Umbilical cord (tissue), 2 donors: Measurements from ENCODE around the gene PROS1. TPM values are rescaled to one million over a fixed set of nuclear protein-coding genes. Genes with fewer than 3 reads are reported as not detected.
"Not testable (repeated sequence)": the region's sequence is repeated elsewhere in the genome, so short reads cannot be mapped to it uniquely, and the experiment has no call there.

ENCODE experiments used
- DNase-seq: peaks from one replicate; pipeline ENCODE4 v3.0.0-alpha.2; 2015; ENCODE audit warnings: low spot score
- total RNA-seq: library from RNA; depleted of rRNA; stranded (reverse); fragments of >200 nt; gene quantifications from one replicate; pipeline ENCODE4 v1.2.3, GENCODE V29; 2014; ENCODE audit warnings: low replicate concordance; ENCODE audit not compliant: insufficient read depth

PROS1 gene
- total RNA-seq, 1 donor from 2014 or later = 32.5 TPM

DNA sequence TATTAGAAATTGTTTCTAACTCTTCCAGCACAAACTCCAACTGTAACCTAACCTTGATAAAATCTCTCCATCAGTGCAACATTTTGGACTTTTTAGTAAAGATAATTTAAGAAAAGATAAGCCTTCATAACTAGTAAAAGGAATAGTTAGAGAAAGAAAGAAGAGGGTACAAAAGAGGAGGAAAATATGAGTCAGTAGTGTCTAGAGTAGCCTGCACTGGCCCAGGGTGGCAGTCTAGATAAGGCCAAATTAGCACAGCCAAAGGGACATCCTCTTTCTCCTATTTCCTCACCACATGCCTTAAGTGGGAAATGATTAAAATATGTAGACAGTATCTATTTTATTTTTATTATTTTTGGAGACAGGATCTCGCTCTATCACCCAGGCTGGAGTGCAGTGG lies 3.7 kb downstream of the PROS1 start:
- no peak for DNase-seq

DNA sequence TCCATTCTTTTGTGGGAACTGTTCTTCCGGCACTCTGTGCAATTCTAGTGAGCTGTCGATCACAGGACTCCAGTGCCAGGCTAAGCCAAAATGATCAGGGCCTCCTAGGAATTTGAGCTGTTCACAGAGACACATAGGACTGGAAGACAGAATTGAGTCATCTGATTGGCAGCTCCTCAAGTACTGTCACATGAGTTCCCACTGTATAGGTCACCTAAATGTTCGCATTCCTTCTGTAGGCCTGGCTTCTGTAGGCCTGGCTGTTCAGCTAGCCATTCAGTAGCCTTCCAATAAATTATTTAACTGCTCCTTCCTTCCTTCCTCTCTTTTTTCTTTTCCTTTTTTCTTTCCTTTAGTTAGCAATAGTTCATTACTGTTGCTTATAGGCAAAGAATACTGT lies 4.3 kb downstream of the PROS1 start:
- DNase-seq = no peak

DNA sequence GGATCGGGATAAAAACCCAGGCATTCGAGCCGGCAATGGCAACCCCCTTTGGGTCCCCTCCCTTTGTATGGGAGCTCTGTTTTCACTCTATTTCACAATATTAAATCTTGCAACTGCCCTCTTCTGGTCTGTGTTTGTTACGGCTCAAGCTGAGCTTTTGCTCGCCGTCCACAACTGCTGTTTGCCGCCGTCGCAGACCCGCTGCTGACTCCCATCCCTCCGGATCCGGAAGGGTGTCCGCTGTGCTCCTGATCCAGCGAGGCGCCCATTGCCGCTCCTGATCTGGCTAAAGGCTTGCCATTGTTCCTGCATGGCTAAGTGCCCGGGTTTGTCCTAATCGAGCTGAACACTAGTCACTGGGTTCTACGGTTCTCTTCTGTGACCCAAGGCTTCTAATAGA lies 8.6 kb downstream of the PROS1 start:
- DNase-seq = not testable (repeated sequence)

DNA sequence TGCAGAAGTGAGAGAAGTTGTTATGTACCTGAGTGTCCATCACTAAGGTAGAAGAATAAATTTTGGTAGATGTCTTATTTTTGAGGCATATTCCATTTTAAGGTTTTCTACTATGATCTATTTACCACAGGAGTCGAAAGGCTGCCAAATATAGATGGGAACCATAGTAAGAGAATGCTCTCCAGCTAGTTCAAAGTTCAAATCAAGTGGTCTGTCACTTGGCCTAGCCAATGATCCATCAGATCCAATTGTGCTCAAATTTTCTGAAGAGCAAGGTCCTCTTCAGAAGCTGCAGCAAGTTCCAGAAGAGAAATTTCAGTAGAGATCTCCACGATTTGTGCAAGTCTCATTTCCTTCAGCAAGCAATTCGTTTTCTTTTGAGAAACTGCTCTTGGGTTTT lies 10.9 kb downstream of the PROS1 start:
- DNase-seq = no peak

DNA sequence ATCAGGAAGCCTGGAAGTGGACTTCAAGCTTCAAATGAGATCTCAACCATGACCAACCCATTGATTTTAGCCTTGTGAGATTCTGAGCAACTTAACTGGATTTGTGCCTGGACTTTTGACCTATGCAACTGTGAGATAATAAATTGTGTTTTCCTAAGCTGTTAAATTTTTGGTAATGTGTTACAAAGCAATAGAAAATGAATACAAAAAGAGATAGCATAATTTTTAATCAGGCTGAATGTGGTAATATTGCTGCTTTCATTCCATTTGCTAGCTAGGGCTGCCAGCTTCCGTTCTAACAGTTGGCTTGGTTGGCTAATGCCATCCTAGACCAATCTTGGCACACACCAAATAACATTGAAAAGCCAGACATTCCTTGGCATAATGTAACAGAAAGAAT lies 12.2 kb downstream of the PROS1 start:
- DNase-seq = no peak

DNA sequence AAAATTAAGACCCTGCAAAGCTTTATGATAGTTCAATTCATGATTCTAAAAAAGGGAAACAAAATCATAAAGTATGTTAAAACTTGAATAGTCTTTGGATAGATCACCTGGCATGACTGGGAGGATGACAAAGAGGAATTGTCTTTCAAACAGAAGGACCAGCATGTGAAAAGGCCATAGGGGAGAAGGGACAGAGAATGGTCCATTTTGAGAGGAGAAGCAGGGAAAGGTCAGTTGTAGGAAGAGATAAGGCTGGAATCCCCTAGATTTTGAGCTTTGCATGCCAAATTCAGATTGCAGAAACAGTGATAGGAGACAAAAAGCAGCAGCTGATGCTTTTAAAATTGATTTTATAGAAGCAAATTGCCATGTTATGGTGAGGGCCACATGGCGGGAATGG lies 12.7 kb downstream of the PROS1 start:
- no peak for DNase-seq

DNA sequence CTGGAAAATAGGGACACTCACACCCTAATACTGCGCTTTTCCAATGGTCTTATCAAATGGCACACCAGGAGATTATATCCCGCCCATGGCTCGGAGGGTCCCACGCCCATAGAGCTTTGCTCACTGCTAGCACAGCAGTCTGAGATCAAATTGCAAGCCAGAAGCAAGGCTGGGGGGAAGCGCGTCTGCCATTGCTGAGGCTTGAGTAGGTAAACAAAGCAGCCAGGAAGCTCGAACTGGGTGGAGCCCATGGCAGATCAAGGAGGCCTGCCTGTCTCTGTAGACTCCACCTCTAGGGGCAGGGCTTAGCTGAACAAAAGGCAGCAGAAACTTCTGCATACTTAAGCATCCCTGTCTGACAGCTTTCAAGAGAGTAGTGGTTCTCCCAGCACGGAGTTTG lies 23.7 kb downstream of the PROS1 start:
- not testable (repeated sequence) for DNase-seq

DNA sequence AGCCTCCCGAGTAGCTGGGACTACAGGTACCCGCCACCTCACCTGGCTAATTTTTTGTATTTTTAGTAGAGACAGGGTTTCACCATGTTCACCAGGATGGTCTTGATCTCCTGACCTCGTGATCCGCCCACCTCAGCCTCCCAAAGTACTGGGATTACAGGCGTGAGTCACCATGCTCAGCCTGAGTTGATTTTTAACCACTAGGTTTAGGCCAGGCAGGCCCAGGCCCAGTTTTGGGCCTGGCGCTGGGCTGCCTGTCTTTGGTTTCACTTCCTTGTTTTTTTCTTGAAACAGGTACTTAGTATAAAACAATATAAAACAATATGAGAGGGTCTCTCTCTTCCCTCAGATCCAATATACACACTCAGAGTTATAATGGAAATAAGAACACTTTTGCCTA lies 36.2 kb downstream of the PROS1 start:
- DNase-seq = not testable (repeated sequence)

DNA sequence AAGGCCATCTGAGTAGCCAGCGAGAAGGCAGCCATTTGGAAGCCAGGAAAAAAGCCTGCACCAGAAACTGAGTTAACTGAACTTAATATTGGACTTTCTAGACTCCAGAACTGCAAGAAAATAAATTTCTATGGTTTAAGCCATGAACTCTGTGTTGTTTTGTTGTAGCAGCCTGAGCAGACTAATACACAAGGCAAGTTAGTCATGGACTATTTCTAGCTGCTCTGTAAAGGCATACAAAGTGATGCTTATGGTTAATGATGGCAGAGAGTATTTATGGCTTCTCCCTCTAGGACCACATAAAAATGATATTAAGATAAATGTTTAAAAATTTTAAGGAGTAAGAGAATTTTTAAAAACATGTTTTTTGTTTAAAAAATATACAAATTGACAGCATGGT lies 37.1 kb downstream of the PROS1 start:
- no peak for DNase-seq

DNA sequence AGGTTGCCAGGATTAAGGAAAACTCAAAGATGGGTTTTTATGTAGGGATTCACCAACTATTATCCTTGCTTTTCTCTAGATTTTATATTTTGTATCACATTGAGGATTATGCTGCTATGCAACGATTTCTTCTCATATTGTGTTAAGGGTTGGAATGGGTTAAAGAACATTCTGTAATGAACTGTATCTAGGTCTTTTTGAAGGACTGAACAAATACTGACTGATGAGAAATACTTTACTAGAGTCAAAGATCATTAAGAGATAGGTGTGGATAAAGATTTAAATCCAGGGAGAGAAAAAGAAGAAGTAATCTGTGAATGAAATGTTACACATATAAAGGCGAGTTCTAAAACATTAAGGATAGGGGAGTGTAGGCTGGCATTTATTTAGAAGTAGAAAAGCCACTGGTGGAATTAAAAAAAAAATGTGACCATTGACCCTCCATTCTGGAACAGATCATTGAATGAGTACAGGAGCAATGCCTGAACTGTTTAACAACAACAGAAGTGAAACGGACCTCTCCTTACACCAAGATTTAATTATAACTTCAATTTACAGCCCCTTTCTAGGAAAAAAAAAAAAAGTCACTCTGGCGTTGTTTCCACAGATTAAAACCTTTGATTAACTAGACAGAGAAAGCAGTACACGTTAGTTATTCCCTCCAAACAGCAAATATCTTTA lies 39.2 kb downstream of the PROS1 start:
- no peak for DNase-seq

DNA sequence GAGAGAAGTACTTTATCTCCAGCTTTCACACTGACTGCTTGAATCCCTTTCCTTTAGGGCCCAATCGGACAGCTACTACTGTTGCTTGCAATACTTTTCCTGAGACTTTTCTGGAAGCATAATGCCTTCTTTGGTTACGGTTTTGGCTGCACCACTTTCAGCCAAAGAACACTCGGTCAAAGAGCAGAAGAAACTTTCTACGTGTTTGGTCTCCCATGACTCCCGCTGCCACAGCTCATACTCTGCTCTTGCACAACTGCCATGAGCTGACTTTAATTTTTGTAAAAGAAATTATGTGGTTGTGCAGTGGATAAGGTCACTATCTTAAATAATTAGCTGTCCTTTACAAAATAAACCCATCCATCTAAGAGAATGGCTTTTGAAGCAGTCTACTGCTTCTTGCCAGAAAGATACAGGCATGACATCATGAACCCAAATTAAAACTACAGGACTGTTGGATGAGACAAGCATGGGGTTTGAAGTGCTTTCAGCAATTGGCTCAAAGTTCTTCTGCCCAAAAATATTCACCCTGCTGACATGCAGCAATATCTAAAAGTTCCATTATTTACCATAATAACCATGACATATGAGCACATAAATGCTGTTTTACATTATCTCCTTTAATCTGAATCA lies 42.0 kb downstream of the PROS1 start:
- DNase-seq = no peak

DNA sequence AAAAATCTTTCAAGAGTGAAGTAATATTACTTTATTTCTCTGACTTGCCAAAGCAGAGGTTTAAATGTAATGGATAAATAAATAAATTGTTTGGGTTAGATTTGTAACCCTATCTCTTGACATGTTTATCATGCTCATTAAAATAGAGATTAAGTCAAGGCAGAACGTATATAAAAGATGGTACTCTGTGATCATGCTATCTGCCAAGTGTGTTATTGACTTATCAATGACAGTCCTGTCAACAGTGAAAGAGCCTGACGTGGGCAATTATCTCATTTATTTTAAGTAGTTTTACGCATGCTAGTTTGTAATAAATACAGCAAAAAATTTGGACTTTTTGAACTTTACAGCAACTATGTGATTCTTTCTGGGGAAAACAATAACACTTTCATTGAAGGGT lies 43.7 kb downstream of the PROS1 start:
- DNase-seq = no peak

DNA sequence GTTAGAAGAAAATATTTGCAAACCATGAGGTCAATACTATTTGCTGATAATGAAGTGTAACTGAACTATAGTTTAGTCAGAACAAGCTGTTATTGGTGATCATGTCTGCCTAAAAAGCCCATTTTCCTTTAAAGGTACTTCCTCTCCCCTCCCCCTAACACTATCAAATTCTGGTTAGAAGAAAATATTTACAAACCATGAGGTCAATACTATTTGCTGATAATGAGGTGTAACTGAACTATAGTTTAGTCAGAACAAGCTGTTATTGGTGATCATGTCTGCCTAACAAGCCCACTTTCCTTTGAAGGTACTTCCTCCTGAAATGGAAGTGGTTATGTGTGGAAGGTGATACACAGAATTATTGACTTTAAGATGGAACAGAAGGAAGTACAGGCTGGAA lies 46.9 kb downstream of the PROS1 start:
- no peak for DNase-seq

DNA sequence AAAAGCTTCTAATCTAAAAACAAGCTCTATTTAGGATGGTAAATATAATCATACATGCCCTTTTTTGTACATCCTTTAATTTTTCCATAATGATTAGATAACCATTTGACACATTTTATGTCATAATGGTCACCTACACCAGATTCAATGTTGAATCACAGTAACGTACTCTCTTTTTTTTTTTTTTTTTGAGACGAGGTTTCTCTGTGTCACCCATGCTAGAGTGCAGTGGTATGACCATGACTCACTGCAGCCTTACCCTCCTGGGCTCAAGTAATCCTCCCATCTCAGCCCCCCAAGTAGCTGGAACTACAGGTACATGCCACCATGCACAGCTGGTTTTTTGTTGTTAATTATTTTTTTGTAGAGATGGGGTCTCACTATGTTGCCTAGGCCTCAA lies 49.2 kb downstream of the PROS1 start:
- no peak for DNase-seq

DNA sequence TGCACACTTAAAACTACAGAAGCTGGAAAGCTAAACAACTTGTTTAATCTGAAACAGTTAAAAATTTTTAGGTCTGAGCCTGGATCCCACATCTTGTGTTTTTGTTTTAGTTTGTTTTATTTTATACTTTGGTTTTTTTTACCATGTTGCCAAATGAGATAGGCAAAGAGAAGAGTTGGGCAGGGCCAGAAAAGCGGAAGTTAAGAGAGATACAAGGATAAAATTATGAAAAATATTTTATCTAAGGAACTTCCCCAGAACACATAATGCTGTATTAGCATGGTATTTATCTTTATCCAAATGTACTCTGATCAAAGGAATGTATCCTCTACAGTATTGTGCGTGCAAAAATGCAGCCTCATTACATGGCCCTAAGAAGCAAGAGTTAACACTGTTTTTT lies 50.7 kb downstream of the PROS1 start:
- peak; percentile 41 for DNase-seq

DNA sequence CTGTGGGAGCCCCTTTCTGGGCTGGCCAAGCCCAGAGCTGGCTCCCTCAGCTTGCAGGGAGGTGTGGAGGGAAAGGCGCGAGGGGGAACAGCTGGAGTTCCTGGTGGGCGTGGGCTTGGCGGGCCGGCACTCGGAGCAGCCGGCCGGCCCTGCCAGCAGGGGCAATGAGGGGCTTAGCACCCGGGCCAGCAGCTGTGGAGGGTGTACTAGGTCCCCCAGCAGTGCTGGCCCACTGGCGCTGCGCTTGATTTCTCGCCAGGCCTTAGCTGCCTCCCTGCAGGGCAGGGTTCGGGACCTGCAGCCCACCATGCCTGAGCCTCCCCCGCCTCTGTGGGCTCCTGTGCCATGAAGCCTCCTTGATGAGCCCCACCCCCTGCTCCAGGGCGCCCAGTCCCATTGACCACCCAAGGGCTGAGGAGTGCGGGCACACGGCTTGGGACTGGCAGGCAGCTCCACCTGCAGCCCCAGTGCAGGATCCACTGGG lies 56.1 kb downstream of the PROS1 start:
- not testable (repeated sequence) for DNase-seq

DNA sequence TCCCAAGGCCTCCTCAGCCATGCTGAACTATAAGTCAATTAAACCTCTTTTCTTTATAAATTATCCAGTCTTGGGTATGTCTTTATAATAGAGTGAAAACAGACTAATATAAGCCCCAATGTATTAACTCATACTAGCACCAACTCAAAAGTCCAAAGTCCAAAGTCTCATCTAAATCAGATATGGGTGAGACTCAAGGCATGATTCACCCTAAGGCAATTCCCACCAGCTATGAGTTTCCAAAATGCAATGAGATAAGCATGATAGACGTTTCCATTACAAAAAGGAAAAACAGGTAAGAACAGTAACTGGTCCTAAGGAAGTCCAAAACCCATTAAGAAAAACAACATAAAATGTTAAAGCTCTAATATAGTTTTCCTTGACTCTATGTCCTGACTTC lies 60.1 kb downstream of the PROS1 start:
- not testable (repeated sequence) for DNase-seq

DNA sequence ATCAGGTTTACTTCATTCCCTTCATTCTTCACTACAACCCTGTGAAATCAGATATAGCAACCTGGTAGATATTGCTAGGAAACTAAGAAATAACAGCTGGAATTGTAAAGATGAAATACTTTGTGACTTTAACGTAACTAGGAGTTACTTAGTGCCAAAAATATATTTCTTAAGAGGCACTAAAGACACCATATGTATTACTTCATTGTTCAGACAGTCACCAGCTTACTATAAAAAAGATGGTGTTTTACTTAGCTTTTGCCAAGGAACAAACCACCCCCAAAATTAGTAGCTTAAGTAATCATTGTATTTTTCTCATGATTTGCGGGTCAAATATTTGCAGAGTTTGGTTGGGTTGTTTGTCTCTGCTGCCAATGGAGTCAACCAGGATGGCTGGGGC lies 62.5 kb downstream of the PROS1 start:
- DNase-seq = no peak

DNA sequence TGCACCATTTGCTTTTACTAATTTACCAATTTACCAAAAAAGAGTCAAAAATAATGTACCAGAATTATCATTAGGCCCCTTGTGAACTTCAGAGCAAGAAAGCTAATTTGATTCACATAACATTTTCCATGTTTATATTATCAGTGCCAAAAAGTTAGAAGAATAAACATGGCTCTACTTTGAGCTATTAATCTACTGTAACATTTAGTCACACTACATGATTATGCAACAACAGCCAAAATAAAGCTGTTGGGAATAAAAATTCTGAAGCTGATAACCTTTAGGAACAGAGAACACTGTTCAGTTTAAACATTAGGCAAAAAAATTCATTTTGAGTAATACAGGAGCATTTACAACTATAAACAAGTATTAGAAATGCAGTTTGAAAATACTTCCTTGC lies 63.6 kb downstream of the PROS1 start:
- no peak for DNase-seq

DNA sequence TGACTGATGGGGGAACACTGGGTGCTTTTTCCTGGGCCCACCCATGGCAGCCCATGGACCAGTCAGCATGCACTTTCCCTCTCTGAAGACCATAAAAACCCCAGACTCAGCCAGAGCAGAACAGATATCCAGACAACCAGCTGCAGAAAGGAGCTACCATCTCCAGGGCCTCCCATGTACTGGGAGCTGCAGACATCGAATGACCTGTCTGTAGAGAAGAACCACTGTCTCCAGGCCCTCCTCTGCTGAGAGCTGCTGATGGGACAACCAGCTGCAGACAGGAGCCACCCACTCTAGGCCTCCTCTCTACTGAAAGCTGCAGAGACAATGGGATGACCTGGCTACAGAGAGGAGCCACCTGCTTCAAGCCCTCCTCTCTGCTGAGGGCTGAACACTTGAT lies 66.6 kb downstream of the PROS1 start:
- no peak for DNase-seq

DNA sequence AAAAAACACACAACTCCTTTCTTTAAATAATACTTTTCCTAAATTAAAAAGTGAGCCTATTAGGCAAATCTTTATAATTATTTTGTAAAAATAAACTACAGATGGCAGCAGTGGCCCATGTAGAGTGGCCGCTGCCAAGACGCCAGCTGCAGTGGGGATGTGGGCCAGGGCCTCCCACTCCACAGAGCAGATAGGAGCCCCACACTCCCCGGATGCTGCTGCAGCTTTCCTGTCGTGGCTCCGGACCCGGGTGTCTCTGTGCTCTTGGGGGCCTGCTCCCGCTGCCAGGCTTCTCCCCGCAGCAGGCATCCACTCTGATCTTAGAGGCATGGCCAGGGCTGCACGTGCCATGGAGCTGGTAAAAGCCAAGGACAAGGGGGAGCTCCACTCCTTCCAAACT lies 67.5 kb downstream of the PROS1 start:
- DNase-seq = no peak

DNA sequence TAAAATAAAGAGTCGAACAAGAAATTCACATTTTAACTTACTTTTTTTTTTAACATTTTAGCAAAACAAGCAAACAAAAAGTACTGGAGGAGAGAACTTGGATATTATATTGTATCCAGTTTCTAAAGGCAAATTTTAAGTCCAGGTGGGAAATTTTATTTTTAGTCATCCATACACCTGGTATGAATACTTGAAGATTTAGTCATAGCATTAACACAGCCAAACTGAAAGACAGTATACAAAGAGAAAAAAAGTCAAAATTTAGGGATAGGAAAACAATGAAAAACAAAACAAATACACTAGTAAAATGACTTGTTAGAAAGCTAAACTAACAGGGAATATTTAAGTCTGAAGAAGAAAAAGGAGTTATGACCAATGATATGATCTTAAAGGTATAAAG lies 69.1 kb downstream of the PROS1 start:
- DNase-seq = no peak

DNA sequence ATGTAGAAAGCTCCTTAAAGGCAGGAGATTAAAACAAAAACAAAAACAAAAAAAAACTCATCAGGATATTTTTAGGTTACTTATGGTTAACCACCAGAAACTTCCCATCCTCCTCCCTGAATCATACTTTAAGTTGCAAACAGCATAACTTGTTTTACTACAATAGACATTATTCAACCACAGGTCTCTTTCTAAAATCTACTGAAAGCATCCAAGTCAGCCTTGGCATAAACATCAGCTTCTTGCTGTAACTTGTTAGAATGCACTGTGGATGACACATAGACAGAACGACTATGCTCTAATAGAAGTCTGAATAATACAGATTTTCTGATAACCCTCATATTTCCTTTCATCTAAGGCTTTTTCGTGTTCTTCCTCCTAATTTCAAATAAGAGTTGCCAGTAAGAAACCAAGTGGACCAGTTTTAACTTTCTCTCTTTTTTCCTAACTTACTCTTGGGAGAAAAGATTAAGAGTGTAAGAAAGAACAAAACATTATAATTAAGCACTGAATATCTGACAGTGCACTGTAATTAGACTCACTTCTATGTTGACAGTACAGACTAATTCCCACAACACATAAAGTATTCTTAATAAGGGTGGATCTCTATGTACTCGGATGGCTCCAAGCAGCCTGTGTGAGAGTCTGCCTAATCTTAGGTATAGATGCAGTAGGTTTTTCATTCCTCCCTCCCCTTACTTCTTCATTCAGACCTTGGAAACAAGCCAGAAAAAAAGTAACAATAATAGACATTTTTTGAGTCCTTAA lies 95.3 kb downstream of the PROS1 start:
- peak; percentile 58 for DNase-seq
